WTC11 (cell line): Measurements from ENCODE around the gene ZEB1. TPM values are rescaled to one million over a fixed set of nuclear protein-coding genes. Genes with fewer than 3 reads are reported as not detected.

ENCODE experiments used
- ATAC-seq: fragments of 200-7000 bp; cut with Tn5 transposase; 2 replicates; pipeline ENCODE4 v1.10.0; 2021; ENCODE audit warnings: mild to moderate bottlenecking, moderate library complexity
- CTCF ChIA-PET: fragments of 300-600 bp; sonication (Branson Sonifier 250); formaldehyde crosslinking; loops from one replicate; lab custom pipeline; 2021; ENCODE audit warnings: antibody characterized with exemption; lab: Charles Lee
- POLR2A ChIA-PET: fragments of 350-600 bp; sonication (Branson Sonifier 250); formaldehyde crosslinking; loops from one replicate; lab custom pipeline; 2021; ENCODE audit warnings: antibody characterized with exemption; lab: Charles Lee
- DNase-seq: peaks from one replicate; pipeline ENCODE4 v3.0.0; 2021; ENCODE audit warnings: low spot score
- H3K27ac Mint-ChIP-seq: 2 replicates; pipeline ENCODE4 v1.8.0; 2021; ENCODE audit warnings: mixed read lengths
- H3K27me3 Mint-ChIP-seq: 2 replicates; pipeline ENCODE4 v1.8.0; 2021; ENCODE audit warnings: low read depth, mild to moderate bottlenecking, moderate library complexity, mixed read lengths
- H3K36me3 Mint-ChIP-seq: 2 replicates; pipeline ENCODE4 v1.8.0; 2021; ENCODE audit warnings: mixed read lengths
- H3K4me1 Mint-ChIP-seq: 2 replicates; pipeline ENCODE4 v1.8.0; 2022; ENCODE audit warnings: mixed read lengths
- H3K4me3 Mint-ChIP-seq: 2 replicates; pipeline ENCODE4 v1.8.0; 2021; ENCODE audit warnings: mild to moderate bottlenecking, moderate library complexity, mixed read lengths
- H3K9me3 Mint-ChIP-seq: 2 replicates; pipeline ENCODE4 v1.8.0; 2021; ENCODE audit warnings: mixed read lengths
- CBFB ChIP-seq: sonication (generic); formaldehyde crosslinking; IDR thresholded peaks from 2 replicates; pipeline ENCODE4 v1.8.1; 2022; ENCODE audit warnings: mild to moderate bottlenecking, low read depth, missing genetic modification reagents
- ETV6 ChIP-seq: sonication (generic); formaldehyde crosslinking; IDR thresholded peaks from 2 replicates; pipeline ENCODE4 v1.8.1; 2022; ENCODE audit warnings: mild to moderate bottlenecking, missing genetic modification reagents
- HMGA2 ChIP-seq: fragments of 250-450 bp; sonication (Bioruptor Pico); IDR thresholded peaks from 2 replicates; pipeline ENCODE4 v1.4.0; 2021; ENCODE audit warnings: mild to moderate bottlenecking, moderate library complexity
- JUN ChIP-seq: sonication (generic); formaldehyde crosslinking; IDR thresholded peaks from 2 replicates; pipeline ENCODE4 v1.8.0; 2023; ENCODE audit warnings: mild to moderate bottlenecking, missing genetic modification reagents
- KAT7 ChIP-seq: sonication (generic); formaldehyde crosslinking; IDR thresholded peaks from 2 replicates; pipeline ENCODE4 v1.8.1; 2023; ENCODE audit warnings: missing genetic modification reagents, mild to moderate bottlenecking, borderline replicate concordance
- NFE2L1 ChIP-seq: sonication (generic); formaldehyde crosslinking; IDR thresholded peaks from 2 replicates; pipeline ENCODE4 v1.8.1; 2023; ENCODE audit warnings: missing genetic modification reagents
- NFYB ChIP-seq: sonication (generic); formaldehyde crosslinking; conservative IDR thresholded peaks from 2 replicates; pipeline ENCODE4 v1.8.0; 2022; ENCODE audit warnings: low read depth, missing genetic modification reagents
- NR3C1 ChIP-seq: sonication (generic); formaldehyde crosslinking; conservative IDR thresholded peaks from 2 replicates; pipeline ENCODE4 v1.8.1; 2023; ENCODE audit warnings: low read depth, mild to moderate bottlenecking, missing genetic modification reagents
- SP1 ChIP-seq: sonication (generic); formaldehyde crosslinking; conservative IDR thresholded peaks from 2 replicates; pipeline ENCODE4 v1.8.1; 2022; ENCODE audit warnings: missing genetic modification reagents
- TEAD1 ChIP-seq: sonication (generic); formaldehyde crosslinking; IDR thresholded peaks from 2 replicates; pipeline ENCODE4 v1.8.0; 2022; ENCODE audit warnings: mild to moderate bottlenecking, missing genetic modification reagents
- TEAD4 ChIP-seq: sonication (generic); formaldehyde crosslinking; IDR thresholded peaks from 2 replicates; pipeline ENCODE4 v1.8.0; 2022; ENCODE audit warnings: mild to moderate bottlenecking, missing genetic modification reagents
- ZNF219 ChIP-seq: sonication (generic); formaldehyde crosslinking; IDR thresholded peaks from 2 replicates; pipeline ENCODE4 v1.8.0; 2023; ENCODE audit warnings: missing genetic modification reagents, mild to moderate bottlenecking, borderline replicate concordance
- ZNF263 ChIP-seq: sonication (generic); formaldehyde crosslinking; IDR thresholded peaks from 2 replicates; pipeline ENCODE4 v1.8.1; 2022; ENCODE audit warnings: low read depth, mild to moderate bottlenecking, moderate library complexity, missing genetic modification reagents
- ZNF416 ChIP-seq: fragments of 250-450 bp; sonication (Bioruptor Pico); IDR thresholded peaks from 2 replicates; pipeline ENCODE4 v1.9.0; 2021; ENCODE audit warnings: mild to moderate bottlenecking, inconsistent platforms
- total RNA-seq: library from RNA; stranded (reverse); gene quantifications from 3 replicates; pipeline ENCODE4 v1.2.3, GENCODE V29; 2021
- TF ChIP-seq, protein P1 (sequence below): sonication (generic); formaldehyde crosslinking; IDR thresholded peaks from 2 replicates; pipeline ENCODE4 v1.8.0; 2022; ENCODE audit warnings: mild to moderate bottlenecking, missing genetic modification reagents
- TF ChIP-seq, protein P2 (sequence below): sonication (generic); formaldehyde crosslinking; IDR thresholded peaks from 2 replicates; pipeline ENCODE4 v1.8.1; 2022; ENCODE audit warnings: low read depth, missing genetic modification reagents, borderline replicate concordance
- TF ChIP-seq, protein P3 (sequence below): fragments of 250-450 bp; sonication (Bioruptor Pico); IDR thresholded peaks from 2 replicates; pipeline ENCODE4 v1.9.0; 2021; ENCODE audit warnings: mild to moderate bottlenecking, borderline replicate concordance
- TF ChIP-seq, protein P4 (sequence below): sonication (generic); formaldehyde crosslinking; IDR thresholded peaks from 2 replicates; pipeline ENCODE4 v1.8.0; 2022; ENCODE audit warnings: mild to moderate bottlenecking, missing genetic modification reagents
- TF ChIP-seq, protein P5 (sequence below): sonication (generic); formaldehyde crosslinking; IDR thresholded peaks from 2 replicates; pipeline ENCODE4 v1.8.1; 2023; ENCODE audit warnings: mild to moderate bottlenecking, moderate library complexity, missing genetic modification reagents
- TF ChIP-seq, protein P6 (sequence below): fragments of 250-450 bp; sonication (Bioruptor Pico); IDR thresholded peaks from 2 replicates; pipeline ENCODE4 v2.1.2; 2022; ENCODE audit warnings: mild to moderate bottlenecking, moderate library complexity

ZEB1 gene
- total RNA-seq, 1 experiment from 2014 or later, result 0.39 TPM

DNA sequence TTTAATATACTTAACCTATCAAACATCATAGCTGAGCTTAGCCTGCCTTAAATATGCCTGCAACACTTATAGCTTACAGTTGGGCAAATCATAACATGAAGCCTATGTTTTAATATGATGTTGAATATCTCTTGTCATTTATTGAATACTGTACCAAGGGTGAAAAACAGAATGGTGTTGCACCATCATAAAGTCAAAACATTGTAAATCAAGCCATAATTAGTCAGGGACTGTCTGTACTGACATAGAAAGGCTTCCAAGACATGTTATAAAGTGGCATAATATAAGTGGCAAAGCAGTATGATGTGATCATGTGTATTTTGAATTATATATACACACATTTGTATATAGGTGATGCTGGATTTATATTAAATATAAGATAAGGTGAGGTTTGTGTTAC lies 140.0 kb downstream of the ZEB1 start:
- H3K27me3 Mint-ChIP-seq, result peaks cover 5% of the 10 kb centered on the region; the same call in 1 of the 2 replicates
- H3K27ac Mint-ChIP-seq, result no peak overlapping the region
- H3K4me1 Mint-ChIP-seq, result no peaks in the 10 kb centered on the region
- ATAC-seq, result no peak
- H3K4me3 Mint-ChIP-seq, result no peak overlapping the region
- no peaks in the 10 kb centered on the region for H3K36me3 Mint-ChIP-seq
- peaks cover 13% of the 10 kb centered on the region for H3K9me3 Mint-ChIP-seq
- ChIA-PET CTCF (interaction anchor here (1.3 kb wide), 1 partner anchor 9 kb away, joined by 5 read pairs; no protein-coding TSS in a partner anchor), POLR2A (no interaction called here)
- no peak for DNase-seq
- TF ChIP-seq NFE2L1 (CRISPR knock-in tag) (no peak), ZNF416 (CRISPR knock-in tag) (no peak), ETV6 (CRISPR knock-in tag) (no peak)

DNA sequence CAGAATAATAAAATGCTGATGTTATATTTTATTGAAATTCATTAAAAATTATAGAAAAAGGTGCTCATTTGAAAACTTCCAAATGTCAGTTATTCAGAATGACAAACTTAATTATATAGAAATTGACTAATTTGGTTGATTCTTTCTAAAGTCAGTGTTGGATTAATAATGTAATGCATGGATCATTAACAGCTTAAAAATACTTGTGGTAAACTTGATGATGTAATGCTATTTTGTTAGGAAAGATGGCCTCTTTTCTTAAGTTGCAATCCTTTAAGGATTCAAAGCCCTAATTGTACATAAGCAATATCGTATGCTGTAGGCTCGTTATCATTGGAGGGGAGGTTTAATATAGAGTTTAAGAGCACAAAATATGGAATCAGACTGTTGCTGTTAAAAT lies 141.2 kb downstream of the ZEB1 start:
- no peak for DNase-seq
- Mint-ChIP-seq H3K36me3 (no peaks in the 10 kb centered on the region), H3K4me3 (no peak overlapping the region), H3K9me3 (peaks cover 12% of the 10 kb centered on the region), H3K27ac (no peak overlapping the region), H3K27me3 (peaks cover 5% of the 10 kb centered on the region; the same call in 1 of the 2 replicates), H3K4me1 (no peaks in the 10 kb centered on the region)
- no peak for ATAC-seq
- ChIA-PET POLR2A (no interaction called here), CTCF (interaction anchor here (1.3 kb wide), 1 partner anchor 8 kb away, joined by 5 read pairs; no protein-coding TSS in a partner anchor)
- TF ChIP-seq ZNF219 (CRISPR knock-in tag), result no peak
- no peak for TF ChIP-seq NR3C1 (CRISPR knock-in tag)
- TF ChIP-seq, protein P1, sequence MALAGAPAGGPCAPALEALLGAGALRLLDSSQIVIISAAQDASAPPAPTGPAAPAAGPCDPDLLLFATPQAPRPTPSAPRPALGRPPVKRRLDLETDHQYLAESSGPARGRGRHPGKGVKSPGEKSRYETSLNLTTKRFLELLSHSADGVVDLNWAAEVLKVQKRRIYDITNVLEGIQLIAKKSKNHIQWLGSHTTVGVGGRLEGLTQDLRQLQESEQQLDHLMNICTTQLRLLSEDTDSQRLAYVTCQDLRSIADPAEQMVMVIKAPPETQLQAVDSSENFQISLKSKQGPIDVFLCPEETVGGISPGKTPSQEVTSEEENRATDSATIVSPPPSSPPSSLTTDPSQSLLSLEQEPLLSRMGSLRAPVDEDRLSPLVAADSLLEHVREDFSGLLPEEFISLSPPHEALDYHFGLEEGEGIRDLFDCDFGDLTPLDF (CRISPR knock-in tag), result no peak
- no peak for TF ChIP-seq HMGA2 (CRISPR knock-in tag)
- TF ChIP-seq ETV6 (CRISPR knock-in tag), result no peak
- TF ChIP-seq, protein P2, sequence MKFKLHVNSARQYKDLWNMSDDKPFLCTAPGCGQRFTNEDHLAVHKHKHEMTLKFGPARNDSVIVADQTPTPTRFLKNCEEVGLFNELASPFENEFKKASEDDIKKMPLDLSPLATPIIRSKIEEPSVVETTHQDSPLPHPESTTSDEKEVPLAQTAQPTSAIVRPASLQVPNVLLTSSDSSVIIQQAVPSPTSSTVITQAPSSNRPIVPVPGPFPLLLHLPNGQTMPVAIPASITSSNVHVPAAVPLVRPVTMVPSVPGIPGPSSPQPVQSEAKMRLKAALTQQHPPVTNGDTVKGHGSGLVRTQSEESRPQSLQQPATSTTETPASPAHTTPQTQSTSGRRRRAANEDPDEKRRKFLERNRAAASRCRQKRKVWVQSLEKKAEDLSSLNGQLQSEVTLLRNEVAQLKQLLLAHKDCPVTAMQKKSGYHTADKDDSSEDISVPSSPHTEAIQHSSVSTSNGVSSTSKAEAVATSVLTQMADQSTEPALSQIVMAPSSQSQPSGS (CRISPR knock-in tag), result no peak
- TF ChIP-seq, protein P3, sequence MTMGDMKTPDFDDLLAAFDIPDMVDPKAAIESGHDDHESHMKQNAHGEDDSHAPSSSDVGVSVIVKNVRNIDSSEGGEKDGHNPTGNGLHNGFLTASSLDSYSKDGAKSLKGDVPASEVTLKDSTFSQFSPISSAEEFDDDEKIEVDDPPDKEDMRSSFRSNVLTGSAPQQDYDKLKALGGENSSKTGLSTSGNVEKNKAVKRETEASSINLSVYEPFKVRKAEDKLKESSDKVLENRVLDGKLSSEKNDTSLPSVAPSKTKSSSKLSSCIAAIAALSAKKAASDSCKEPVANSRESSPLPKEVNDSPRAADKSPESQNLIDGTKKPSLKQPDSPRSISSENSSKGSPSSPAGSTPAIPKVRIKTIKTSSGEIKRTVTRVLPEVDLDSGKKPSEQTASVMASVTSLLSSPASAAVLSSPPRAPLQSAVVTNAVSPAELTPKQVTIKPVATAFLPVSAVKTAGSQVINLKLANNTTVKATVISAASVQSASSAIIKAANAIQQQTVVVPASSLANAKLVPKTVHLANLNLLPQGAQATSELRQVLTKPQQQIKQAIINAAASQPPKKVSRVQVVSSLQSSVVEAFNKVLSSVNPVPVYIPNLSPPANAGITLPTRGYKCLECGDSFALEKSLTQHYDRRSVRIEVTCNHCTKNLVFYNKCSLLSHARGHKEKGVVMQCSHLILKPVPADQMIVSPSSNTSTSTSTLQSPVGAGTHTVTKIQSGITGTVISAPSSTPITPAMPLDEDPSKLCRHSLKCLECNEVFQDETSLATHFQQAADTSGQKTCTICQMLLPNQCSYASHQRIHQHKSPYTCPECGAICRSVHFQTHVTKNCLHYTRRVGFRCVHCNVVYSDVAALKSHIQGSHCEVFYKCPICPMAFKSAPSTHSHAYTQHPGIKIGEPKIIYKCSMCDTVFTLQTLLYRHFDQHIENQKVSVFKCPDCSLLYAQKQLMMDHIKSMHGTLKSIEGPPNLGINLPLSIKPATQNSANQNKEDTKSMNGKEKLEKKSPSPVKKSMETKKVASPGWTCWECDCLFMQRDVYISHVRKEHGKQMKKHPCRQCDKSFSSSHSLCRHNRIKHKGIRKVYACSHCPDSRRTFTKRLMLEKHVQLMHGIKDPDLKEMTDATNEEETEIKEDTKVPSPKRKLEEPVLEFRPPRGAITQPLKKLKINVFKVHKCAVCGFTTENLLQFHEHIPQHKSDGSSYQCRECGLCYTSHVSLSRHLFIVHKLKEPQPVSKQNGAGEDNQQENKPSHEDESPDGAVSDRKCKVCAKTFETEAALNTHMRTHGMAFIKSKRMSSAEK, result no peak
- TF ChIP-seq ZNF263 (CRISPR knock-in tag), result no peak
- TF ChIP-seq CBFB (CRISPR knock-in tag), result no peak
- no peak for TF ChIP-seq JUN (CRISPR knock-in tag)
- TF ChIP-seq, protein P4, sequence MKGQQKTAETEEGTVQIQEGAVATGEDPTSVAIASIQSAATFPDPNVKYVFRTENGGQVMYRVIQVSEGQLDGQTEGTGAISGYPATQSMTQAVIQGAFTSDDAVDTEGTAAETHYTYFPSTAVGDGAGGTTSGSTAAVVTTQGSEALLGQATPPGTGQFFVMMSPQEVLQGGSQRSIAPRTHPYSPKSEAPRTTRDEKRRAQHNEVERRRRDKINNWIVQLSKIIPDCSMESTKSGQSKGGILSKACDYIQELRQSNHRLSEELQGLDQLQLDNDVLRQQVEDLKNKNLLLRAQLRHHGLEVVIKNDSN (CRISPR knock-in tag), result no peak
- no peak for TF ChIP-seq SP1 (CRISPR knock-in tag)
- TF ChIP-seq NFYB (CRISPR knock-in tag), result no peak
- TF ChIP-seq TEAD4, result no peak
- TF ChIP-seq NFE2L1 (CRISPR knock-in tag), result no peak
- no peak for TF ChIP-seq KAT7
- TF ChIP-seq, protein P5, sequence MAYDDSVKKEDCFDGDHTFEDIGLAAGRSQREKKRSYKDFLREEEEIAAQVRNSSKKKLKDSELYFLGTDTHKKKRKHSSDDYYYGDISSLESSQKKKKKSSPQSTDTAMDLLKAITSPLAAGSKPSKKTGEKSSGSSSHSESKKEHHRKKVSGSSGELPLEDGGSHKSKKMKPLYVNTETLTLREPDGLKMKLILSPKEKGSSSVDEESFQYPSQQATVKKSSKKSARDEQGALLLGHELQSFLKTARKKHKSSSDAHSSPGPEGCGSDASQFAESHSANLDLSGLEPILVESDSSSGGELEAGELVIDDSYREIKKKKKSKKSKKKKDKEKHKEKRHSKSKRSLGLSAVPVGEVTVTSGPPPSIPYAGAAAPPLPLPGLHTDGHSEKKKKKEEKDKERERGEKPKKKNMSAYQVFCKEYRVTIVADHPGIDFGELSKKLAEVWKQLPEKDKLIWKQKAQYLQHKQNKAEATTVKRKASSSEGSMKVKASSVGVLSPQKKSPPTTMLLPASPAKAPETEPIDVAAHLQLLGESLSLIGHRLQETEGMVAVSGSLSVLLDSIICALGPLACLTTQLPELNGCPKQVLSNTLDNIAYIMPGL (CRISPR knock-in tag), result no peak
- no peak for TF ChIP-seq TEAD1 (CRISPR knock-in tag)
- TF ChIP-seq, protein P6, sequence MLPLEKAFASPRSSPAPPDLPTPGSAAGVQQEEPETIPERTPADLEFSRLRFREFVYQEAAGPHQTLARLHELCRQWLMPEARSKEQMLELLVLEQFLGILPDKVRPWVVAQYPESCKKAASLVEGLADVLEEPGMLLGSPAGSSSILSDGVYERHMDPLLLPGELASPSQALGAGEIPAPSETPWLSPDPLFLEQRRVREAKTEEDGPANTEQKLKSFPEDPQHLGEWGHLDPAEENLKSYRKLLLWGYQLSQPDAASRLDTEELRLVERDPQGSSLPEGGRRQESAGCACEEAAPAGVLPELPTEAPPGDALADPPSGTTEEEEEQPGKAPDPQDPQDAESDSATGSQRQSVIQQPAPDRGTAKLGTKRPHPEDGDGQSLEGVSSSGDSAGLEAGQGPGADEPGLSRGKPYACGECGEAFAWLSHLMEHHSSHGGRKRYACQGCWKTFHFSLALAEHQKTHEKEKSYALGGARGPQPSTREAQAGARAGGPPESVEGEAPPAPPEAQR (CRISPR knock-in tag), result no peak
